ENCODE data around the gene DAGLB. TPM values are rescaled to one million over a fixed set of nuclear protein-coding genes. Genes with fewer than 3 reads are reported as not detected.
"Not testable (repeated sequence)": the region's sequence is repeated elsewhere in the genome, so short reads cannot be mapped to it uniquely, and the experiment has no call there.

The DAGLB gene
- total RNA-seq, 1 experiment from 2014 or later: 29.5 TPM

- peak overlapping the region; percentile 19 for H3K27ac Mint-ChIP-seq (ENCODE audit: low read depth, unreplicated experiment)
- H3K9me3 Mint-ChIP-seq (ENCODE audit: unreplicated experiment): no peaks in the 10 kb centered on the region
- TF ChIP-seq CTCF (IDR thresholded peaks at IDR 0.05; ENCODE audit: unreplicated experiment): no peak
- ChIA-PET POLR2A (interaction anchor here (0.6 to 1.3 kb wide), 5 partner anchors 9 to 22 kb away, joined by 3 to 4 read pairs (median 3); no protein-coding TSS in a partner anchor), CTCF (interaction anchor here (0.9 to 1.4 kb wide), 3 partner anchors 9 to 26 kb away, joined by 3 to 4 read pairs (median 3); no protein-coding TSS in a partner anchor)
- no peaks in the 10 kb centered on the region for H3K27me3 Mint-ChIP-seq (ENCODE audit: insufficient read depth, unreplicated experiment)
- peak; percentile 81 for DNase-seq (ENCODE audit: unreplicated experiment)
- no peak overlapping the region for H3K4me3 Mint-ChIP-seq (ENCODE audit: unreplicated experiment)
- intact Hi-C loops (cut with micrococcal nuclease): no loop called here
- BruUV-seq (replicated peaks): no TSS peak
- peaks cover 16% of the 10 kb centered on the region for H3K4me1 Mint-ChIP-seq (ENCODE audit: insufficient read depth, unreplicated experiment)
- H3K36me3 Mint-ChIP-seq (ENCODE audit: insufficient read depth, unreplicated experiment): peaks cover 6% of the 10 kb centered on the region
Observed at GRCh38 chr7:6453734-6454133, 6.0 kb upstream of the DAGLB start.

GRCh38 chr7:6451224-6451705, 3.5 kb upstream of the DAGLB start:
- ChIA-PET POLR2A (no interaction called here), CTCF (interaction anchor here (0.6 kb wide), 2 partner anchors 730 to 1709 kb away, joined by 3 to 4 read pairs; no protein-coding TSS in a partner anchor)
- no peak overlapping the region for H3K4me3 Mint-ChIP-seq (ENCODE audit: unreplicated experiment)
- BruUV-seq (replicated peaks): no TSS peak
- no peak for TF ChIP-seq CTCF (IDR thresholded peaks at IDR 0.05; ENCODE audit: unreplicated experiment)
- H3K27me3 Mint-ChIP-seq (ENCODE audit: insufficient read depth, unreplicated experiment): no peaks in the 10 kb centered on the region
- H3K9me3 Mint-ChIP-seq (ENCODE audit: unreplicated experiment): no peaks in the 10 kb centered on the region
- peaks cover 16% of the 10 kb centered on the region for H3K4me1 Mint-ChIP-seq (ENCODE audit: insufficient read depth, unreplicated experiment)
- peaks cover 23% of the 10 kb centered on the region for H3K36me3 Mint-ChIP-seq (ENCODE audit: insufficient read depth, unreplicated experiment)
- no peak overlapping the region for H3K27ac Mint-ChIP-seq (ENCODE audit: low read depth, unreplicated experiment)
- no peak for DNase-seq (ENCODE audit: unreplicated experiment)
- intact Hi-C loops (cut with micrococcal nuclease): no loop called here

- intact Hi-C loops (cut with micrococcal nuclease); H3K27me3 Mint-ChIP-seq (ENCODE audit: insufficient read depth, unreplicated experiment); BruUV-seq (replicated peaks); H3K27ac Mint-ChIP-seq (ENCODE audit: low read depth, unreplicated experiment); POLR2A ChIA-PET; H3K9me3 Mint-ChIP-seq (ENCODE audit: unreplicated experiment); H3K4me3 Mint-ChIP-seq (ENCODE audit: unreplicated experiment): not testable (repeated sequence)
- peaks cover 21% of the 10 kb centered on the region for H3K4me1 Mint-ChIP-seq (ENCODE audit: insufficient read depth, unreplicated experiment)
- peaks cover 24% of the 10 kb centered on the region for H3K36me3 Mint-ChIP-seq (ENCODE audit: insufficient read depth, unreplicated experiment)
- CTCF ChIA-PET: interaction anchor here (0.6 kb wide), 1 partner anchor 1710 kb away, joined by 3 read pairs; no protein-coding TSS in a partner anchor
- DNase-seq (ENCODE audit: unreplicated experiment): peak; percentile 68
Observed at GRCh38 chr7:6450591-6450990, 2.8 kb upstream of the DAGLB start.

GRCh38 chr7:6449884-6450283, 2.1 kb upstream of the DAGLB start:
- Mint-ChIP-seq H3K4me1 (ENCODE audit: insufficient read depth, unreplicated experiment) (peaks cover 26% of the 10 kb centered on the region), H3K36me3 (ENCODE audit: insufficient read depth, unreplicated experiment) (peaks cover 27% of the 10 kb centered on the region)
- POLR2A ChIA-PET; H3K27ac Mint-ChIP-seq (ENCODE audit: low read depth, unreplicated experiment); H3K9me3 Mint-ChIP-seq (ENCODE audit: unreplicated experiment); BruUV-seq (replicated peaks); H3K27me3 Mint-ChIP-seq (ENCODE audit: insufficient read depth, unreplicated experiment); CTCF ChIA-PET; H3K4me3 Mint-ChIP-seq (ENCODE audit: unreplicated experiment); intact Hi-C loops (cut with micrococcal nuclease): not testable (repeated sequence)
- DNase-seq (ENCODE audit: unreplicated experiment): peak; percentile 73

GRCh38 chr7:6448943-6449543, 1.3 kb upstream of the DAGLB start:
- no peak overlapping the region for H3K27ac Mint-ChIP-seq (ENCODE audit: low read depth, unreplicated experiment)
- H3K9me3 Mint-ChIP-seq (ENCODE audit: unreplicated experiment): no peaks in the 10 kb centered on the region
- CTCF ChIA-PET: interaction anchor here (1.2 kb wide), 1 partner anchor 14 kb away, joined by 3 read pairs; no protein-coding TSS in a partner anchor
- TF ChIP-seq CTCF (IDR thresholded peaks at IDR 0.05; ENCODE audit: unreplicated experiment): no peak
- POLR2A ChIA-PET: interaction anchor here (0.6 to 2.1 kb wide), 10 partner anchors 11 to 178 kb away, joined by 3 to 13 read pairs (median 4); no protein-coding TSS in a partner anchor
- intact Hi-C loops (cut with micrococcal nuclease): no loop called here
- peaks cover 29% of the 10 kb centered on the region for H3K4me1 Mint-ChIP-seq (ENCODE audit: insufficient read depth, unreplicated experiment)
- peaks cover 34% of the 10 kb centered on the region for H3K36me3 Mint-ChIP-seq (ENCODE audit: insufficient read depth, unreplicated experiment)
- DNase-seq (ENCODE audit: unreplicated experiment): no peak
- H3K4me3 Mint-ChIP-seq (ENCODE audit: unreplicated experiment): no peak overlapping the region
- no peaks in the 10 kb centered on the region for H3K27me3 Mint-ChIP-seq (ENCODE audit: insufficient read depth, unreplicated experiment)
- no TSS peak for BruUV-seq (replicated peaks)
